Stomach (tissue), 4 donors: ENCODE results near the gene RNF213.

Experiments used
- EP300 ChIP-seq: sonication (generic); formaldehyde crosslinking; IDR thresholded peaks from one replicate; pipeline ENCODE4 v1.6.1; 2017; ENCODE audit warnings: antibody characterized with exemption
- POLR2A ChIP-seq, 4 donors: fragments of 450-650 bp; IDR thresholded peaks; one replicate each; pipeline ENCODE4 v1.6.1; 2016; ENCODE audit warnings: antibody characterized with exemption in 4 of 4, control low read depth in 2 of 4, mild to moderate bottlenecking in 1 of 4, moderate library complexity in 1 of 4
- POLR2AphosphoS5 ChIP-seq, 3 donors: sonication (generic); formaldehyde crosslinking; IDR thresholded peaks; one replicate each; pipeline ENCODE4 v1.6.1; 2016; ENCODE audit warnings: antibody characterized with exemption in 3 of 3
- TF ChIP-seq, protein P1 (sequence below), 7 experiments: fragments of 450-650 bp in 4 of 7; fragments of 200-600 bp in 3 of 7; sonication (generic) in 3 of 7; IDR thresholded peaks; one replicate each; pipeline ENCODE4 v1.5.1; 2016 to 2019; ENCODE audit warnings: antibody characterized with exemption in 7 of 7, control low read depth in 2 of 7, mild to moderate bottlenecking in 1 of 7

DNA sequence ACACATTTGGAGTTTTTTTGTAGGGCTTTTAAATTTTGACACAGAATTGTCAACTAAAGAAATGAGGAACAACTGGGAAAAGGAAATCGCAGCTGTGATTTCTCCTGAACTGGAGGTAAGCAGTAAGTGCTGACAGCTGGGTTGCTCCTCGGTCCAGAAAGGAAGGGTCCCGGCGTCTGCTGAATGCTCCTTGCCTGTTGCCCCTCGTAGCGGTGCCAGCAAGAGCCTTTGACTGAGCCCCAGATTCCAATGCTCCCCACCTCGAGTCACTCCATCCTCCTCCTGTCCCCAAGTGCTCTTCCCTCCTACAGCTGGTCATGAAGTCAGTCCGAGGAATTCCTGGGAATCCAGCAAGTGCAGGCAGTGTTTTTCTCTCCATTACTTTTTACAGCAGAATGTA is 122.3 kb downstream of the RNF213 start:
- TF ChIP-seq, protein P1, sequence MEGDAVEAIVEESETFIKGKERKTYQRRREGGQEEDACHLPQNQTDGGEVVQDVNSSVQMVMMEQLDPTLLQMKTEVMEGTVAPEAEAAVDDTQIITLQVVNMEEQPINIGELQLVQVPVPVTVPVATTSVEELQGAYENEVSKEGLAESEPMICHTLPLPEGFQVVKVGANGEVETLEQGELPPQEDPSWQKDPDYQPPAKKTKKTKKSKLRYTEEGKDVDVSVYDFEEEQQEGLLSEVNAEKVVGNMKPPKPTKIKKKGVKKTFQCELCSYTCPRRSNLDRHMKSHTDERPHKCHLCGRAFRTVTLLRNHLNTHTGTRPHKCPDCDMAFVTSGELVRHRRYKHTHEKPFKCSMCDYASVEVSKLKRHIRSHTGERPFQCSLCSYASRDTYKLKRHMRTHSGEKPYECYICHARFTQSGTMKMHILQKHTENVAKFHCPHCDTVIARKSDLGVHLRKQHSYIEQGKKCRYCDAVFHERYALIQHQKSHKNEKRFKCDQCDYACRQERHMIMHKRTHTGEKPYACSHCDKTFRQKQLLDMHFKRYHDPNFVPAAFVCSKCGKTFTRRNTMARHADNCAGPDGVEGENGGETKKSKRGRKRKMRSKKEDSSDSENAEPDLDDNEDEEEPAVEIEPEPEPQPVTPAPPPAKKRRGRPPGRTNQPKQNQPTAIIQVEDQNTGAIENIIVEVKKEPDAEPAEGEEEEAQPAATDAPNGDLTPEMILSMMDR (IDR thresholded peaks at IDR 0.05) = no peak
- TF ChIP-seq POLR2AphosphoS5 (IDR thresholded peaks at IDR 0.05) = no peak
- TF ChIP-seq POLR2A (IDR thresholded peaks at IDR 0.05) = no peak
- no peak for TF ChIP-seq EP300
